Neural crest cell (in vitro differentiated cells): ENCODE data around the gene SAP30L. TPM values are rescaled to one million over a fixed set of nuclear protein-coding genes. Genes with fewer than 3 reads are reported as not detected.

Source experiments
- DNase-seq: peaks from one replicate; pipeline ENCODE4 v3.0.0; 2021; ENCODE audit warnings: low read depth, mixed read lengths, low spot score
- H3K27ac Mint-ChIP-seq: one replicate; pipeline ENCODE4 v1.8.0; 2021; ENCODE audit warnings: mild to moderate bottlenecking, mixed read lengths; ENCODE audit not compliant: unreplicated experiment
- H3K27me3 Mint-ChIP-seq: 2 replicates; pipeline ENCODE4 v1.8.0; 2021; ENCODE audit warnings: low read depth, mild to moderate bottlenecking, mixed read lengths
- H3K36me3 Mint-ChIP-seq: 2 replicates; pipeline ENCODE4 v1.8.0; 2021; ENCODE audit warnings: low read depth, mild to moderate bottlenecking, mixed read lengths
- H3K4me1 Mint-ChIP-seq: 2 replicates; pipeline ENCODE4 v1.8.0; 2021; ENCODE audit warnings: mixed read lengths
- H3K4me3 Mint-ChIP-seq: one replicate; pipeline ENCODE4 v1.8.0; 2021; ENCODE audit warnings: mild to moderate bottlenecking, mixed read lengths
- H3K9me3 Mint-ChIP-seq: 2 replicates; pipeline ENCODE4 v1.8.0; 2021; ENCODE audit warnings: mixed read lengths
- total RNA-seq: library from RNA; stranded (reverse); gene quantifications from 2 replicates; pipeline ENCODE4 v1.2.1, GENCODE V29; 2021
- TF ChIP-seq, protein P1 (sequence below): fragments of 200-600 bp; sonication (generic); conservative IDR thresholded peaks from 2 replicates; pipeline ENCODE4 v1.5.0; 2021; ENCODE audit warnings: antibody characterized with exemption, mild to moderate bottlenecking

SAP30L gene
- total RNA-seq, 1 donor from 2014 or later, result 46.3 TPM

DNA sequence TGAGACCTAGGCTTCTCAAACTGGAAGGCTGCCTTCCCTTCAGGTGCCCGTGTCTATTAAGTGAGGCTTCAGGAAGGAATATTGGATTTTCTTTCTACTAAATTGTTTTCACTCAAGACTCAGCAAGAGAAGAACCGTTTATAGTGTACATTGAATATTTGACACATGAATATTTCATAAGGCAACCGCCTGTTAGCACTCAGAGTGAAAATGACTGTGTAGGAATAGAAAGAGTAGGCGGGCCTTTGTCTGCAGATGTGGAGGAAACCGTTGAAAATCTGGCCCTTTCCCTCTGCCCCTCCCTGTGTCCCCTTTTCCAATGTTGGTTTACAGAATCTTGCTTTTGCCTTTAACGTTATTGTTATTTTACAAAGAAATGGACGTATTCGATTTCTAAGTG, 6.2 kb downstream of the SAP30L start:
- DNase-seq, result no peak
- Mint-ChIP-seq H3K4me3 (no peak overlapping the region), H3K36me3 (peaks cover 15% of the 10 kb centered on the region), H3K27ac (no peak overlapping the region), H3K27me3 (no peaks in the 10 kb centered on the region), H3K4me1 (peaks cover 40% of the 10 kb centered on the region), H3K9me3 (no peaks in the 10 kb centered on the region)
- TF ChIP-seq, protein P1, sequence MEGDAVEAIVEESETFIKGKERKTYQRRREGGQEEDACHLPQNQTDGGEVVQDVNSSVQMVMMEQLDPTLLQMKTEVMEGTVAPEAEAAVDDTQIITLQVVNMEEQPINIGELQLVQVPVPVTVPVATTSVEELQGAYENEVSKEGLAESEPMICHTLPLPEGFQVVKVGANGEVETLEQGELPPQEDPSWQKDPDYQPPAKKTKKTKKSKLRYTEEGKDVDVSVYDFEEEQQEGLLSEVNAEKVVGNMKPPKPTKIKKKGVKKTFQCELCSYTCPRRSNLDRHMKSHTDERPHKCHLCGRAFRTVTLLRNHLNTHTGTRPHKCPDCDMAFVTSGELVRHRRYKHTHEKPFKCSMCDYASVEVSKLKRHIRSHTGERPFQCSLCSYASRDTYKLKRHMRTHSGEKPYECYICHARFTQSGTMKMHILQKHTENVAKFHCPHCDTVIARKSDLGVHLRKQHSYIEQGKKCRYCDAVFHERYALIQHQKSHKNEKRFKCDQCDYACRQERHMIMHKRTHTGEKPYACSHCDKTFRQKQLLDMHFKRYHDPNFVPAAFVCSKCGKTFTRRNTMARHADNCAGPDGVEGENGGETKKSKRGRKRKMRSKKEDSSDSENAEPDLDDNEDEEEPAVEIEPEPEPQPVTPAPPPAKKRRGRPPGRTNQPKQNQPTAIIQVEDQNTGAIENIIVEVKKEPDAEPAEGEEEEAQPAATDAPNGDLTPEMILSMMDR, result no peak

DNA sequence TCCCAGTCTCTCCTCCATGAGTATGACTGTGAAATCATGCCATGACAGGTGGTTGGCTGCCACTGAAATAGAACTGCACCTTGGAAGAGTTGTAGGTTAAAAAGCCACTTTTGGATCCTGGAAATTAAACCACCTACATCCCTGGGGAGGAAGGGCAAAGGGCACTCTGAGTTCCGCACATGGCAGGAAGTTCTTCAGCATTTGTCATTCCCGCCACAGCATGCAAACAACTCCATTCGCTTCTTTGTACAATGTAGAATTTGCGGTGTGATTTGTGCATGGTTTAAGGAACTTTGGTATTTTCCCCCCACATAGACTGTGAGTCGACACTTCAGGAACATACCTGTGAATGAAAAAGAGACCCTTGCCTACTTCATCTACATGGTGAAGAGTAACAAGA, 9.8 kb downstream of the SAP30L start:
- Mint-ChIP-seq H3K4me3 (no peak overlapping the region), H3K4me1 (peaks cover 18% of the 10 kb centered on the region), H3K27me3 (no peaks in the 10 kb centered on the region), H3K9me3 (no peaks in the 10 kb centered on the region), H3K36me3 (peaks cover 15% of the 10 kb centered on the region), H3K27ac (no peak overlapping the region)
- TF ChIP-seq, protein P1, result no peak
- no peak for DNase-seq

DNA sequence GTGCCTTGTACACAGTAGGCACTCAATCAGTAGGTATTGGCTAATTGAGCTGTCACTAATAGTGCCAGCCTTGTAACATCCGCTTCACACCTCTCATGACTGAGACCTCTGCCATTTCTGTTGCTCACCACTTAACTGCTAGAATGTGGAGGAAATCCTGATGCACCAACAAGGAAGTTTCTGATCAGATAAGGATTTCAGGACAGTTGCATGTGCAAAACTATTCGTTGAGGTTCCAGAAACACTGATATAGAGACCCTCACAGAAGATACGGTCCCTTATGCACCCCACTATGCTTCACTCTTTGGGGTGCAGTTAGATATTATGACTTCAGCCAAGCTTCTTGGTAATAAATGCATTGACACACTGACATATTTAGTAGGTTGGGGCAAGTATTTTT, 10.7 kb downstream of the SAP30L start:
- Mint-ChIP-seq H3K36me3 (peaks cover 15% of the 10 kb centered on the region), H3K9me3 (no peaks in the 10 kb centered on the region), H3K27me3 (no peaks in the 10 kb centered on the region), H3K27ac (no peak overlapping the region), H3K4me3 (no peak overlapping the region), H3K4me1 (peaks cover 11% of the 10 kb centered on the region)
- DNase-seq, result no peak
- TF ChIP-seq, protein P1, result no peak

DNA sequence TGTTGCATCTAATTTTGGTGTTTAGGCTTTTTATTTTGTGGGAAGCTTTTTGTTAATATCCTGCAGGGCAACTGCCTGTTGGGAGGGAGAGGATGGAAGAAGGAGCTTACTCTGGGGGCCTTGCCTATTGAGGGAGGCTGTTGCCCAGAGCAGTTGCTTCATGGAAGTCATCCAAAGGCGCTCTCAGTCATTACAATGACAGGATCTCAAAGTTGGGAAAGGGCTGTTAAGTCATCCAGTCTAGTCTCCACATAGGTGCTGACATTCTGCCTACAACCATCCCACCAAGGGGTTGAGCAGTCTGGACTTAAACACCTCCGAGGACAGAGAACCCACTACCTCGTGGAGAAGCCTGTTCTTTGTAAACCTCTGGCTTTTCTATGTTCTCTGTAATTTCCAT, 13.2 kb downstream of the SAP30L start:
- H3K4me1 Mint-ChIP-seq, result no peaks in the 10 kb centered on the region
- no peaks in the 10 kb centered on the region for H3K27me3 Mint-ChIP-seq
- peaks cover 6% of the 10 kb centered on the region for H3K36me3 Mint-ChIP-seq
- DNase-seq, result no peak
- no peak overlapping the region for H3K4me3 Mint-ChIP-seq
- no peaks in the 10 kb centered on the region for H3K9me3 Mint-ChIP-seq
- TF ChIP-seq, protein P1, result no peak
- H3K27ac Mint-ChIP-seq, result no peak overlapping the region

DNA sequence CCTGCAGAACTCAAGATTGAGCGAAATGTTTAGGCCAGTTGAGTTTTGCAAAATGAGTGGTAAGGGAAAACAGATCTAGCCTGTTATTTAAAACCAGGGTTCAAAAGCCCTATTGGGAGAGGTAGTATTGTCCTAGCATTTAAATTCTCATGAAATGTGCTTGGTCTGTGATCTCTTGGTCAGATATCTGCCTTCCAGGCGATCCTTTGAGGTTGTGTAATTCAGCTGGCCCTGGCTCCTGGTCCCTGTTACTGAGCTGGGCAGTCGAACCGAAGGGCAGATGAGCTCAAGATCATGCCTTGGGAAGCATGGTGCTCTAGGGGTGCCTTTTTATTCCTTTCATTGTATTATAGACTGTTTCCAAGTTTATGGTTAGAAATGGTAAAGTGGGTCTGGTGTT, 14.4 kb downstream of the SAP30L start:
- peaks cover 6% of the 10 kb centered on the region for H3K36me3 Mint-ChIP-seq
- no peak for DNase-seq
- no peak overlapping the region for H3K4me3 Mint-ChIP-seq
- TF ChIP-seq, protein P1, result no peak
- peaks cover 2% of the 10 kb centered on the region for H3K27me3 Mint-ChIP-seq
- H3K4me1 Mint-ChIP-seq, result no peaks in the 10 kb centered on the region
- no peak overlapping the region for H3K27ac Mint-ChIP-seq
- no peaks in the 10 kb centered on the region for H3K9me3 Mint-ChIP-seq

DNA sequence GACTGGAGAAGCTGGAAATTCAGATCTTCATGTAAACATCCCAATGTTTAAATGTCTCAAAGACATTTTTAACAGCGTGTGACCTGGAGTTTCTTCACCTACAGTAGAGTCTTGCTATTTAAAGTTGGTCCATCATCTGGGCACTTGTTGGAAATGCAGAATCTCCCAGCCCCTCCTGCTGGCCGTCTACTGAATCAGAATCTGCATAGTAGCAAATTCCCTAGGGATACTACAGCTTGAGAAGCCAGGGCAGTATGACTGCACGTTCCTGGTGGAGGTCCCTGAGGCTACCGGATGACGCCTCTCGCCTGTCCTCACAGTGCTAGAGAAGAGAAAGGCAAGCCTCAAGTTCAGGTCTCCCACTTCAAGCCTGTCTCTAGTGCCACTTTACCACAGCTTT, 15.7 kb downstream of the SAP30L start:
- DNase-seq, result no peak
- Mint-ChIP-seq H3K27me3 (peaks cover 12% of the 10 kb centered on the region), H3K27ac (no peak overlapping the region), H3K9me3 (no peaks in the 10 kb centered on the region), H3K4me1 (no peaks in the 10 kb centered on the region), H3K4me3 (no peak overlapping the region), H3K36me3 (peaks cover 2% of the 10 kb centered on the region)
- TF ChIP-seq, protein P1, result peak; percentile 14
